HG02981 (cell line): ENCODE measurements around the gene PIEZO1.

Source experiments
- ATAC-seq: cut with Tn5 transposase; IDR thresholded peaks from one replicate; pipeline ENCODE4 v1.9.1; 2021; ENCODE audit warnings: mild to moderate bottlenecking, moderate library complexity; ENCODE audit not compliant: unreplicated experiment

The PIEZO1 gene

DNA sequence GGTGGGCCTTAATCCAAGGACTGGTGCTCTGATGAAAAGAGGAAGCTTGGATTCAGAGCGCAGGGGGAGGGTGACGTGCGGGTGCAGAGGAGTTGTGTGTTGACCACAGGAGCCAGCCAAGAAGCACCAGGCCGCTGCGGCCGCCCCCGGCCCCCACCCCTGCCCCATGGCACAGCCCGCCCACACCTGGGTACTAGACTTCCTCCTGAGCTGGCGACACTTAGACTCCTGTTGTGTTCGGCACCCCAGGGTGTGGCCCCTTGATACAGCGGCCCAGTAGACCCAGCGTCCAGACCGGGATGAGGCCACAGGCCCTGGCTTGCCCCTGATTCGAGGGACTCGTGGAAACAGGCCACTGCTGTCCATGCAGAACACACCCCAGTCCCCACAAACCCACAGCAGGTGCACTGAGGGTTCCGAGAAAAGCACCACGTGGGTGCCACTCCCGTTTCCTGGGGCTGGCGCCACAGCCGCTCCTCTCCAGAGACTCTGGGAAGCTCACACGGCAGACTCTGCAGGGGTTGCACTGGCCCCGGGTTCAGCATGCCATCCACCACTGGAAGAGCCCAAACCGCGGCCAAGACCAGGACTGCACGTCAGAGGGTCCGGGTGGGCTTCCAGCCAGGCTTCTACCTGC is 93.0 kb downstream of the PIEZO1 start:
- no peak for ATAC-seq

DNA sequence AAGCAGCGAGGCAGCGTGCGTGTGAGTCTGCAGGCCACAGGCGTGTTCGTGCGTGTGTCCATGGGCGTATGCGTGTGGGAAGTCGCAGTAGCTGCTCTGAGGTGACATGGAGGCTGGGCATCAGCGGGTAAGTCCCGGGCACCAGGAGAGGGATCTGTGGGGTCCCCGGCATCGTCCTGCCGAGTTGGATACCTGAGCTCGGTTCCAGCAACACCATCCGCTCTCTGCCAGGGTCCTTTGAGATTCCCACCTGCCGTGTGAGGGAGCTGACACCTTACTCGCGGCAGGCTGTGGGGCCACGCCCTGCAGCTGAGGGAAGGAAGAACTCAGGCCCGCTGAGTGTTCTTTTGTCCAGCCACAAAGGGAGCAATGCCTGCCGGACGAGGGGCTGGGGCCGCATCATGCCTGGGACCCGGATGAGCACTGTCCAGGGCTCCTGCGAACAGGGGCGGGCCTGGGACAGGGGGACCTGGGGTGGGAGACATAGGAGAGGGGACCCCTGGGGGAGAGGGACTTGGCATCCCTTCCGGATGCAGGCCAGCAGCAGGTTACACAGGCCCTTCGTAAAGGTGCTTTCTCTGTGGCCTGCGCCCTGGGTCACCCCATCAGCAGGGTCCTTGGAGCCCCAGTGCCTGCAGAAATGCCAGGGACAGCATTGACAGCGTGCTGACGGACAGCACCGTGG is 93.7 kb downstream of the PIEZO1 start:
- no peak for ATAC-seq

DNA sequence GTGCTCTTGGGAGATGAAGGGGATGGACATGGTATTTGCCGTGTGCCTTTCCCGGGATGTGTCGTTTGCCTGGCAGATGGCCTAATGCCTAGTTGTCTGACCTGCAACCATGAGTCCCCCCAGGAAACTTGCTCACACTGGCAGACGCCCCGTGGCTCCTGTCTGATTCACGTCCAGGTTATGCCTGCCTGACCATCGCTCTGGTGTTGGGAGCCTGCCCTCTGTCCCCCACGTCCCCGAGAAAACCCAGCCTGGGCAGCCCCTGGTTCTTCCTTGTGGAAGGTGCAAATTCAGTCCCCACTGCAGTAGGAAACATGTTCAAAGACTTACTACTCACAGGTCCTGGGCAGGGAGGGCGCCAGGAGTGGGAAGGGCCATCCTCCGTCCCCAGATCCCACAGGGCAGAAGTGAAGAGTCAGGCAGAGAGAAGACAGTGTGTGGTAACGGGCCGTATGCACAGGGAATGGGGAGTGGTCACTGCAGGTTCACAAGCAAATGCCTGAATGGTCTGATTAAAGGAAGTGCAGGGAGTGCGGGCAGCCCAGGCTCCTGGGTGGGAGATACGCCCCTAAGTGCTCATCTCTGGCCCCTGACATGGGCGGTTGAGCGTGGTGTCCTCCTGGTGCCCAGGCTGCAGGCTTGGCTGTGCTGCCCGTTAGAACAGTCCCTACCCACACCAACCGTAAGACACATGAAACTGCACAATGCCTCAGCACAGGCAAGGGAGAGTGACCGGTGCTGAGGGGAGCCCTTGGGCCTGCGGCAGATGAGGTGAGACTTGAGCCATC is 94.5 kb downstream of the PIEZO1 start:
- no peak for ATAC-seq

DNA sequence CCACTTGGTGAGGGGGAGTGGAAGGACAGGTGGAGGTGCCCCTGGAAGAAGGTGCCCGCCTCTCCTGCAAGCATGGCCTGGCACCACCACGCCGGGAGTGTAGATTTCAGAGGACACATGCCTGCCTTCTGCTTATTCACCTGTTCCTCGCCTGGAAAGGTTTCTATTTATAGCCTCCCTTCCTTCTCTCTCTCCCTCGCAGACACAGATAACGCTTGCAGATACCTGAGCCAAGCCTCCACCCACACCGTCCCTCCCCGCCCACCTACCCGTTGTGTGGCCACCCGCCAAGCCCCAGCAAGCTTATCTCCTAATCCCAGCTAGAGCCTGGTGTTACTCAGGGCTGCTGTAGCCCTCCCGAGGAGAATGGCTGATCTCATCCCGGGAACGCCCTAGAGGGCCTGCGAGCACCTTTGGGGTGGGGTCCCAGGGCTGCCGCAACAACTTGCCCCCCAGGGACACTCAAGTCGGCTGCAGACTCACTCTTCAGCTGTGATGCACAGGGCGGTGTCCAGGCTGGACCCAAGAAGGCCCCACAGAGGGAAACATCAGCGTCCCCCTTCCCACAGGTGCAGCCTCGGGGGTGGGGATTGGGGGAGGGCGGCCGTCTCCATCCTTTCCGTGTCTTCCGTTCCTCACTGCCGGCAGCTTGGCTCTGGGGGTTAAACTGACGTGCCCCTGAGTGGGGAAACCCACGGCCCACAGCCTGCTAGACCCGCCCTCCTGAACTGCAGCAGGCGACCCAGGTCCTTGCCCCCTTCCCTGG is 96.8 kb downstream of the PIEZO1 start:
- no peak for ATAC-seq

DNA sequence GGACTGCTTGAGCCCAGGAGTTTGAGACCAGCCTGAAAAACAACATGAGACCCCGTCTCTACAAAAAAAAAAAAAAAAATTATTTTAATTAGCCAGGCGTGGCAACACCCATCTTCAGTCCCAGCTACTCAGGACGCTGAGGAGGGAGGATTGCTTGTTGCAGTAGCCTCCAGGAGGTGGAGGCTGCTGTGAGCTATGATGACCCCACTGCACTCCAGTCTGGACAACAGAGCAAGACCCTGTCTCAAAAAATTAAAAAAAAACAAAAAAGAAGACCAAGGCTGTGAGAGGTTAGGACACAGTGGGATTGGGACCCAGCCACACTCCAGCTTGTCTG is 97.4 kb downstream of the PIEZO1 start:
- no peak for ATAC-seq

DNA sequence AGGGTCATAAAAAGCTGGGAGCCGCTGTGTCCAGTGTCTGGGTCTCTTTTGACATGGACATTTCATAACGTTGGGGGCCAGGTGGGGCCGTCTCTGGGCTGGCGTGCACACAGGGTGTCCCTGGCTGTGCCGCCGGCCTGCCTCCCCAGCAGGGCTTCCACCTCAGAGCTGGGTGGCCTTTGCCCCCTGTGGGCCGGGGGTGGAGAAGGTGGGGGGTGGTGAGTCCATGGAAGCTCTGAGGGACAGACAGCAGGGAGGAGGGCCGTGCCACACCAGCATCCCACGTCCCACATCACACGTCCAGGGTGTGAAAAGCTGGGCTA is 97.8 kb downstream of the PIEZO1 start:
- ATAC-seq = no peak

DNA sequence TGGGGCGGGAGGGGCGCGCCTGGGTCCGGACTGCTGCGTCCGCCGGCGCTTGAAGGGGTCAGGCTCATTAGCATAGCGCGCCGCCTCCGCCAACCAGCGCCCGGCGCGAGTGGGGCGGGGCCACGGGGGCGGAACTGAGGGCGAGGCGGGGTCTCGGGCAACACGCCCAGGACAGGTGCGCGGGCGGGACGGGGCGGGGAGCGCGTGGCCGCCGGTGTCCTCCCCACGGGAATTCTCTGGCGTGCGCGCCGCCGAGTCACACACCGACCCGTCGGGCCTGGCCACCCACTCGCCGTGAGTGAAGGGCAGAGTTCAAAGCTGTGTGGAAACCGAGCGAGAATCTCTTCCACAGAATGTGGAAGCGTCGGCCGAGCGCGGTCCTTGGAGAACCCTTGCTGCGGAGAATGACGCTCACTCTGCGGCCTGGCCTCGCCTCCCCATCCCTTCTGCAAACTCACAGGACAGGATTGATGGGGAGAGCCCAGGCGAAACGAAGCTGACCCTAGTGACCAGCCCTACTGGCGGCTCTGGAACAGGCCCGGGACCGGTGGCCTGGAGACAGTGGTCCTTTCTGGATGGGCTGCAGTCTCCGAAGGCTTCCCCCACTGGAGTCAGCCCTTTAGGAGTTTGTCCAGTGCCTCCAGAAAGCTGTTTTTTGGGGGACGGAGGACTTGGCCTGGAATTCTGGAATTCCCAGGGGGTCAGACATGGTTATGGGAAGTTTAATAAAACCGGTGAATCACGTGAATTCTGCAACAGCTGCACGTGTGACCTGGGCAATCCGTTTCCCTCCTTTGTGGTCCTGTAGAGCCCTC is 98.4 kb downstream of the PIEZO1 start, which contains the start of gene SNAI3:
TSS of gene SNAI3 (minus strand) at position 69 of the 815 bp plus-strand sequence. CDS start 101 bp downstream, outside the sequence.
- ATAC-seq = peak; percentile 66

DNA sequence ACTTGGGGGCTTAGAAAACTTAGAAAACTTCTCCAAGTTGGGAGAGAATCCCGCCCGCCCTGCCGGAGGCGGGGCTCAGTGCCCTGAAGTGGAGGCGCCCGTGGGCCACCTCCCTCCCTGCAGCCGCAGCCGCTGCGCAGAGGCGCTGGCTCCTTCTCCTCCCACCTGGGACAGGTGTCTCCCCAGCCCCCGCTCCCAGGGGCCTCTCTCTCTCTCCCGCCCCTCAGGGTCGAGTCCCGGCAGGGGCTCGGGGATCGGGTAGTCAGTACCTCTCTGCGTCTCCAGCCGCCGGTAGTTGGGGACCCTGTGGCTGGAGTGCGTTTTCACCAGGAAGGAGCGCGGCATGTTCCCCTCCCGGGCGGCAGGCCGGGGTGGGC is 99.0 kb downstream of the PIEZO1 start:
- no peak for ATAC-seq

DNA sequence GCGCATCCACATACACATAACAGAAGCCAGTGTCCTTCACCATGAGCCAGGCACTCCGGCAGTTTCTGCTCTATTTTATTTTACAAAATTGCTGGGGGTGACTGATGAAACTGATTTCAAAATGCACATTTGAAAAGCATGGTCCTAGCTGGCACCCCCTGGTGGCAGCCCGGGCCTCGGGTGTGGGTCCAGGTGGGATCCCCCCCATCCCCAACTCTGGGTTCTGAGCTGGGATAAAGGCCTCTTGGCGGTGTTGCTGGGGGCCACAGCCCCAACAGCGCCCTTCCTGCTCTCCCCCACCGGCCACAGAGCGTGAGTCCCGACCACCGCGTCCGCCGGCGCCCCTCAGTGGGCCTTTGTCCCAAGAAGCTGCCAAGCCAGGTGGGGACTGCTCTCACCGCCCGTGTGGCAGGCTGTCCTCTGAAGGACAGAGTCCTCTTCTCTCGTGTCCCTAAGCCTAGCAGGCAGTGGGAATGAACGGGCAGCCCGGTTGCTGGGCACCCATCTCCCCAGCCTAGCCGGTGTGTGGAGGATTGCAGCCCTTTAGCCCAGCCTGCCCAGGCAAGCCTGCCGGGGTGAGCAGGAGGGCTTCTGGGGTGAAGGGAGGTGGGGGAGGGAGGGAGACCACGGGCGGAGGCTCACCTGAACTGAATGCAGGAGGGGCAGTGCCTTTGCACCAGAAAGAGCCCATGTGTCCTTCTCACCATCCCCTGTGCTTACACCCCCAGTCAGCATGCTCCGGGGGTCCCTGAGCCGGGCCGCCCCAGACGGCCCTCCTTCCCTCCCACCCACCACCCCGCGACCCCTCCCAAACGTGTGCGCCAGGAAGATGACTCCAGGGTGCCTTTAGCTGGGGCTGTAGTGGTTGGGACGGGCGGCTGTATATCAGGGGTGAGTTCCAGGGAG is 99.6 kb downstream of the PIEZO1 start:
- no peak for ATAC-seq

DNA sequence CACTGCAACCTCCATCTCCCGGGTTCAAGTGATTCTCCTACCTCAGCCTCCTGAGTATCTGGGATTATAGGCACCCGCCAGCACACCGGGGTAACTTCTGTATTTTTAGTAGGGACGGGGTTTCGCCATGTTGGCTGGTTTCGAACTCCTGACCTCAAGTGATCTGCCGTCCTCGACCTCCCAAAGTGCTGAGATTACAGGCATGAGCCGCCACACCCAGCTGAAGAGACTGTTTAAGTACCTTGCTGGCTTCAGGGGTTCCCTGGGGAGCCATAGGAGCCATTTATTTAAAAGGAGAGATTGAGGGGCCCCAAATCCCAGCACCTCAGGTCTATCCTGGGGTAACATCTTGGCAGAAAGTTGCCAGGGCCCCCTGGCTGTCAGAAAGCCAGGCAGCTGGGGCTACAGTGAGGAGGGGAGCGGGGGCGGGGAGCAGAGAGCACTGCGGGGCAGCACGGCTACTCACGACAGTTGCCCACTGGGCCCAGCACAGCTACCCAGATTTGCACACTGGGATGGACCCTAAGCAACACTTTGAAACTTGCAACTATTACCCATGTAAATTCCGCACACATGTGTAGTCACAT is 100.4 kb downstream of the PIEZO1 start:
- no peak for ATAC-seq

DNA sequence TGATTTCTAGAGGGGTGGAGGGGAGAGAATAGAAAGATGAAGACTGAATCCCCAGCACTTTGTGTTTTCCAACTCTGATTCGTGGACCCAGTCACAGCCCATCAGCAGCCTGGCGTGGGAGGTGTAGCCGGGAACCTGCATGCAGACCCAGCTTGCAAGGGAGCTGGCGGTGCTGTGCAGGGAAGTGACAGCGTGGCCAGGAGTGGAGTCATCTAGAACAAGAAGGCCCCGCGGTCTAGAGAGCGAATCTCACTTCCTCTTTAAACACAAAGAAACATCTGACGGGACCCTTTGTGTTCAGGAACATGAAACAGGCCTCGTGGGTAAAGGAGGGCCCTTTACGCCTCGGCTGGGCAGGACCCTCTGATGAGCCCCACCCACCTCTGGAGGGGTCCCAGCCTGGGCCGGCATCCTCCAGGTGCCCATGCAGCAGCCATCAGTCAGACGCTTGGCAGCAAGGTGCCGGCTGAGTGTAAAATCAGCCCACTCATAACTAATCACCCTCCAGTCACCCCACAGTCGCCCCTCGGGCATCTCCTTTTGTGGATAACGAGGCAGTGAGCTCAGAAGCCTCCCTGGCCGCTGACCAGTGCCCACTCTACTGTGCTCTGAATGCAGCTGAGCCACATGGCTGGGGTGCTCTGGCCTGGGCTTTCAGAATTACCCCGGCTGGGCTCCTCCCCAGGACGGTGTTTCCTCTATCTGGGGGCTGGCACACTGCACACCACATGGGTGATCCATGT is 103.1 kb downstream of the PIEZO1 start:
- peak; percentile 69 for ATAC-seq

DNA sequence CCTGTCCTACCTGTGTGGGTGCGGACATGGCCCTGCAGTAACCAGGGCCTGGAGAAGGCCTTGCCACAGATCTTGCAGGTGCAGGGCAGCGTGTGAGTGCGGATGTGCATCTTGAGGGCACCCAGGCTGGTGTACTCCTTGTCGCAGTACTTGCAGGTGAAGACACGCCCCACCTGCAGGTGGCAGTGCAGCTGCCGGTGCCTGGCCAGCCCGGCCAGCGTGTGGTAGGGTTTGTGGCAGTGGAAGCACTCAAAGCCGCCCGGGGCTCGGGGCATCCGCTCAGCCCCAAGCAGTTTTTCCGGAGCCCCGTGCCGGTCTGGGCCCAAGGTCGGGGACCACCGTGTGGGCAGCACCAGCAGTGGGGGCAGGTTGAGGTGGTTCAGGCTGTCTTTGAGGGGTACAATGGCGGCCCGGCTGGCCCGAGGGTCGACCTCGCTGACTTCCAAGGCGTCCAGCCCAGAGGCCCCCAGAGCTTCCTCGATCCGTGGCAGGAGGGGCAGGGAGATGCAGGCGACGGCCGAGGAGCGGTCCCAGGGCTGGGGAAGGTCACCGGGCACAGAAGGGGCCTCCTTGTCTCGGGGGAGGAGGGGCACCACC is 103.8 kb downstream of the PIEZO1 start:
- peak; percentile 5 for ATAC-seq

DNA sequence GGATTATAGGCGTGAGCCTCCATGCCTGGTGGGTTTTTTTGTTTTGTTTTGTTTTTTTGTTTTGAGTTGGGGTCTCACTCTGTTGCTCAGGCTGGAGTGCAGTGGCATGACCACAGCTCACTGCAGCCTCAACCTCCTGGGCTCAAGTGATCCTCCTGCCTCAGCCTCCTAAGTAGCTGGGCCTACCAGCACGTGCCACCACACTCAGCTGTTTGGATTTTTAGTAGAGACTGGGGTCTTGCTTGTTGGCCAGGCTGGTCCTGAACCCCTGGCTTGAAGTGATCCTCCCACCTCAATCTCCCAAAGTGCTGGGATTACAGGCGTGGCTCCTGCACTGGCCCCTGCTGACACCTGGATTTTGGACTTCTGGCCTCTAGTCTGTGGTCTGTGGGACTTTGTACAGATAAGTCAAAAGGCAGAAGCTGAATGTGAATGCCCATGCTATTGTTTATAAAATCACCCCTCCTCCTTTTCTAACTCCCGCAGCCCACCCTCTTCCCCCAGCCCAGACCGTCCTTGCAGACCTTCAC is 104.4 kb downstream of the PIEZO1 start:
- no peak for ATAC-seq

DNA sequence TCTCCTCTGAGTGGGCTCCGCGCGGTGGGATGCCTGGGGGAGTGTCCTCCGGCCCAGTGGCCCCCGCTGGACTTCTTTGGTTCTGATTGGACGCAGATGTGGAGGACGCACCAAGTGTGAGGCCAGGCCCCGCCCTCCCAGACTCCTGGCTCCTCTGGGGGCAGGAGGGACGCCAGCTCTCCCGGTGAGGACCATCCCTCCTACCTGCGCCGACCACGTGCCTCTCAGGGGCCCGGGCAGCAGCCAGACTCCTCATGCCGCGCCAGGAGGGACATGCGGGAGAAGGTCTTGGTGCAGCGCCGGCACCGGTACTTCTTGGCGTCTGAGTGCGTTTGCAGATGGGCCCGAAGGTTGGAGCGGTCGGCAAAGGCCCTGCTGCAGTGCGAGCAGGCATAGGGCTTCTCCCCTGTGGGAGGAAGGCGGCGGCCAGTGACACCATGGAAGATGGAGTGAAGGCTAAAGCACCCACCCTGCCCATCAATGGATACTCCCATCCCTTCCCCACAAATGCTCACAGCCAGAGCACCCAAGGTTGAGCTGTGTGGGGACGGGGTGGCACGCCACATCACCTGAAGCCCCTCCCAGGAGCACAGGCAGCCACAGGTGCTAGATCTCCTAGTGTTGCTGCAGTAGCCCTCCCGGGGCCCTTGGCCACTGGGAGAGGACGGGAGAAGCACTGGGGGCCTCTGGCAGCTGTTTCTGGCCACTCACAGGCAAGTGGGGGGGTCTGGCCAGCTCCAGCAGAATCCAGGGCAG is 106.6 kb downstream of the PIEZO1 start:
- ATAC-seq = no peak

DNA sequence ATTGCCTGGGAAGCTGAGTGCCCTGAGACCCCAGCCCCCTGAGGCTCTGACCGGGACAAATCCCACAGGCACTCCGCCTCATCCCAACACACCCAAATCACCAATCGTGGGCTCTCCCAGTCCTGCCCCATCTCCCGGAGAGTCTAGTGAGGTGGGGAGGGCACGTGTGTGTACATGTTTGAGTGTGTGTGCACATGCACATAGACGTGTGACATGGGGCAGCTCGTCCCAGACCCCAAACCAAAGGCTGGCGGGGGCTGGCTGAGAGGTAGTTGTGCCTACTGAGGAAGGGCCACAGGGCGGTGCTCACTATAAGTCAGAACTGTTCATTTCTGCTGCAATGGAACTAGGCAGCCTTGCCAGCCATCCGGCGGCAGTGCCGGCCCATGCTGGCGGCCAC is 107.3 kb downstream of the PIEZO1 start:
- ATAC-seq = no peak

DNA sequence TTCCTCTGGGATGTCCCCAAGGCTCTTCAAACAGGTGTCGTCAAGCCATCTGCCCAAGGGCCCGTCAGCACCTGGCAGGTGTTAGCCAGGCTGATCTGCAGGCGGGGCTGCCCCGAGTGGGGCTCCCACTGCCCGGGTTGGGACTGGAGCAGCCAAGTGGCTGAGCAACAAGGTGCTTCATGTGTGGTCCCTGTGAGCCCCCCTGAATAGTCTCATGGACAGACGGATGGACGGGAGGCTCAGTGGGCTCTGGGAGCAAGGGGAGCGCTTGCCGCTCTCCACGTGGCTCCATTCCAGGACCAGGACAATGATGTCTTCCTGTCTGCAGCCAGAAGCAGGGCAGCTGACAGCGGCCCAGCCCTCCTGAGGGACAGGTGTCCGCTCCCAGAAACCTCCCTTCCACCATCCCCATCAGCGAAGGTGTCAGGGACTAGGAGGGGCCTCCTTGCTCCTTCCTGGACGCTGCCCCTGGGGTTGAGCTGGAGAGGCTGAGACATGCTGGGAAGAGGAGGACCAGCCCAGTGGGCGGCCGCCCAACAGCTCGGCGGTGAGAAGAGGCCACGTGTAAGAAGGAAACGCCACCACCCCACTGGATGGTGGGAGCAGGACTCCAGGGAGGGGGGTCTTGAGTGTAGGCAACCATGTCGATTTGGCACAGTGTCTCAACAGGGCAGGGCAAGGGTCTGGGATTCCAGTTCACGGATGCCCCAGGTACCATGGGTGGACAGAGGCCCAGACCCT is 108.3 kb downstream of the PIEZO1 start:
- ATAC-seq = no peak
